Hematopoietic multipotent progenitor cell (in vitro differentiated cells): ENCODE data around the gene VWA3B. TPM values are rescaled to one million over a fixed set of nuclear protein-coding genes. Genes with fewer than 3 reads are reported as not detected.

Experiments used
- DNase-seq, 3 donors: peaks; one replicate each; pipeline ENCODE4 v3.0.0-alpha.2; 2011 to 2015; ENCODE audit warnings: low read depth in 2 of 3, low spot score in 2 of 3
- total RNA-seq: library from RNA; depleted of rRNA; stranded (reverse); fragments of >200 nt; gene quantifications from one replicate; pipeline ENCODE4 v1.2.3, GENCODE V29; 2012

The VWA3B gene
- total RNA-seq, 1 donor = under 0.01 TPM

- DNase-seq = no peak
These were observed 270.9 kb downstream of the VWA3B start for GRCh38 chr2:98357849-98358248.

- DNase-seq = no peak
These were observed 273.0 kb downstream of the VWA3B start for GRCh38 chr2:98359986-98360385.

Other genes starting within 250 kb of the VWA3B start
- 13.5 TPM for gene TMEM131, start 91.2 kb upstream of the VWA3B start, total RNA-seq